NCI-H1694 treated with DMSO at 0.1 percent for 48 hours (cell line): ENCODE results near the gene HIVEP3.

Source experiments
- DNase-seq: peaks from one replicate; lab custom pipeline; 2025; lab: John Stamatoyannopoulos, UW

HIVEP3 gene

GRCh38 chr1:41650028-41650880 is 268.5 kb downstream of the HIVEP3 start:
- DNase-seq, result no peak

GRCh38 chr1:41649396-41650027 is 269.2 kb downstream of the HIVEP3 start:
- DNase-seq, result no peak

- DNase-seq, result no peak
Measured at GRCh38 chr1:41648844-41649243, 269.9 kb downstream of the HIVEP3 start.

GRCh38 chr1:41648230-41648629 is 270.5 kb downstream of the HIVEP3 start:
- DNase-seq, result no peak

DNA sequence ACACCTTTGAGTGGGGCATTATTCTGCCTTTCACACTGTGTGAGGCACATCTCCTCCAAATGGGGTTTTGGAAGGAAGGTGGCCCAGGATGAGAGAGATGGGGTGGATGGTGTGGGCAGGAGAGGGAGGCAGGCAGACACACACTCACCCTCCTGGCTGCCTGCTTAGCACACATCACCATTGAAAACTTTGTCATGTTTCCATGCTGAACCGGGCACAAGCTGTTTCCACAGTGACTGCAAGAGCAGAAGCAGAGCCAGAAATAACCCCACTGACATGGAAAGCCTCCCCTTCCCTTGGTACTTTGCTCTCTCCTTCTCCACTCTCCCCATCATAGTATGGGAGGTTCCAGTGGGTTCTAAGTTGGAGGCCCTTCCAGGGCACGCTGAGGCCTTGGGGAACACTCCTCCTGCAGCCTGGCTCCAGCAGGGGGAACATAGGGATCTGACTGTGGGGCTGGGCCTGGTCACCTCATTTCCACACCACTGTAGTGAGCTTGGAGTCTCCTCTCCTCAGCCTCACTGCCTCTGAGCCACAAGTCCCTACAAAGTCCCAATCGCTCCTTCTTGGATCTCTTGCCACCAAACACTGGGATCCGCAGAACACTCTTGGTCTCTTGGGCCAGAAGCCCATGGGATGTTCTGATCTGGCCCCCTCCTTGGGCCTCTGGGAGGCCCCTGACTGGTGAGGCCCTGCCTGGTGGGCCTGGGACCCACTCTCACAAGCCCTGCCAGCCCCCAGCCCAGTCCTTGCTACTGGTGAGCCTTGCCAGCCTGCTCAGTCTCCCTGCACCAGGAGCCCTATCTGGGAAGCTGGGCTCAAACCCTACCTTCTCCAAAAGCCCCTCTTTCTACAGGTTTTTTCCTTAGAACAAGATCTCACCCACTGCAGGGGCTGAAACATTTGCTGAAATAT is 271.2 kb downstream of the HIVEP3 start:
- DNase-seq, result no peak

DNA sequence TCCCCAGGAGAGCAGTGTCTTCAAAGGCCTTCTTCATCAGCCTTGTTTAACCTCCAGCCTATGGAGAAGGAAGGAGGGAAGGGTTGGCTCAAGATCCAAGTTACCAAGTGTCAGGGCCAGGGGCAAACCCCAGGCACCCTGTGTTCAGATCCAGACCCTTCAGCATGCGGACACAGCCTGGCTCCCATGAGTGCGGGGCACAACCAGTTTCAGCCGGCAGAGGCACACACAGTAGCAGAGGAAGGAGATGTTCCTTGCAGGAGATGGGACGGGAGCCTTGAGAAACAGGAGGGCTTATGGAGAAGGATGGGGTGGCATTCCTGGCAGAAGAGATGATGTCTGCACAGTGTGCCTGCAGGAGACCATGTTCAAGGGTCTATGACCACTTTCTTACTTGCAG is 272.5 kb downstream of the HIVEP3 start:
- DNase-seq, result no peak

DNA sequence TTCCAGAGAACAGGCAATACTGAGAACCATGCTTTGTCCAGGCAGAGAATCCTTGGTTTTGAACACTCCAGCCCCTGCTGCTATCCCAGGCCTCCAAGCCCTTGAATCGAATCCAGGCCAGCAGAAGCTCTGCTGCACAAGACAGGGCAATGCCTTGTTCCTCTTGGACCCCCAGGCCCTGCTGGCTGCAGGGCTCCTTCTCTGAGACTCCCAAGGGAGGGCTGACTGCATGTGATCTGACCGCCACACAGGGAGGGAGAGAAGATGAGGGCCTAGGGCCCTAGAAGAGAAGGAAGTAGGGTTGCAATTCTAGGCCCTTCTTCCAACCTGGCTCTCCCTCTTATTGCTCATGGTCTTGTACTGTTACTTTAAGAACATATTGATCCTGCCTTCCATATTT is 273.7 kb downstream of the HIVEP3 start:
- no peak for DNase-seq

- DNase-seq, result no peak
Measured at GRCh38 chr1:41642922-41643821, 275.6 kb downstream of the HIVEP3 start.

DNA sequence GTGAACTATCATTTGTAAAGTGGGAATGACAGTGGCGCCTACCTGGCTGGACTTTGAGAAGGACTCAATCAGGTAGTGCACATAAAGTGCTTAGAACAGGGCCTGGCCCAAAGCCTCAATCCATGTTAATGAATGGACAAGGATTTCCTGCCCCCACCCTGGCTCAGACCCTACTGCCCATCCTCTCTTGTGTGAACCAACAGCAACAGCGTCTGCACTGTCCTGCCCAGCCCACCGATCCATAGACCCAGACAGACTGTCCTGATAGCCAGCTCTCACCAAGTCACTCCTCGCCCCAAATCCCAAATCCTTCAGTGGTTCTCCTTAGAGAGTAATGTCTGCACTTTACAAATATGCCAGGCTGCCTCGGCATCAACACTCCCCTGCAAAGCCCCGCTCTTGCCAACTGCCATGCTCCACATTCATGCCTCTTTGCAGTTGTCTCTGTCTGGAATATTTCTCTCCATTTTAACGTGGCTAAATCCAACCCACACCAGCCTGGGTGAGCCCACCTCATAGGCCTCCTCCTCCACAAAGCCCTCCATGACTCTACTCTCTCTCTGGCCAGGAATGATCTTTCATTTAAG is 276.7 kb downstream of the HIVEP3 start:
- DNase-seq, result no peak

DNA sequence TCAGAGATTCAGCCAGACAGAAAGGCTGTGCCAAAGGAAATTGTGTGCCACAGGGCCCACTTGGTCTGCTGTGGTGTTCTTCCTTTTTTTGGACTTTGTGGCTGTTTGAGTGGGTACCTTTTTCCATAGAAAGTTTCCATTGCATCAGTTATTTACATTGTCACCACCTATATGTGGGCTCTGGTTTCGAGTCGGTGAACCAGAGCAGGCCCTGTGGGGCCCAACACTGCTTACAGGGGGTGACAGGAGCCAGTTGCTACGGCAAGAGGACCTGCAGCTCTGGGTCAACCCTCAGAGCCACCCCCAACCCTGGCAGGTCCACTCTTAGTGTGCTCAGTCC is 277.3 kb downstream of the HIVEP3 start:
- no peak for DNase-seq

GRCh38 chr1:41640756-41641474 is 277.8 kb downstream of the HIVEP3 start:
- DNase-seq, result no peak

DNA sequence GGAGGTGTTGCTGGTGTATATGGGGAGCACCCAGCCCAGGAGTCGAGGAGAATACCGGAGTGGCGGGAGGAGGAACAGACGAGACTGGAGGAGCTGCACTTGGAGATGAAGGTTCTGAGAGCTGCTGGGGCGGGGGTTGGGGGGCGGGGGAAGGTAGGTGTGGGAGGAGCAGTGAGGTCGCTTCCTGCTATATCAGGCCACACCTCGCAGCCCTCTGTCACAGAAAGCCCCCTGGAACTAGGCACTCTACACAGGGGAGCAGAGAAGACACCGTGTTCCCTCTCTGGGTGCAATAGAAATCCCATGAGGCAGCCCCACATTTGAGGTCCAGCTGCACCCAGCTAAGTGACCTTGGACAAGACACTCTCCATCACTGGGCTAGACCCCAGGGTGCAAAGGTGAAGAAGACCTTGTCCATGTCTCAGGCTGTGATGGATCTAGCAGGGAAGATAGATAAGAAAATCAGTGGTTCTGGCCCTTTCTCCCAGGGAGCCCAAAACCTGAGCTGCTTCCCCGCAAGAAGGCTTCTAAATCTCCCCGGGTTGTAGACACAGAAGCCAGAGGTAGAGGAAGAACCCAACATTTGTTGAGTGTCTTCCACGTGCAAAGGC is 278.5 kb downstream of the HIVEP3 start:
- DNase-seq, result no peak

GRCh38 chr1:41639332-41639936 is 279.3 kb downstream of the HIVEP3 start:
- DNase-seq, result no peak

DNA sequence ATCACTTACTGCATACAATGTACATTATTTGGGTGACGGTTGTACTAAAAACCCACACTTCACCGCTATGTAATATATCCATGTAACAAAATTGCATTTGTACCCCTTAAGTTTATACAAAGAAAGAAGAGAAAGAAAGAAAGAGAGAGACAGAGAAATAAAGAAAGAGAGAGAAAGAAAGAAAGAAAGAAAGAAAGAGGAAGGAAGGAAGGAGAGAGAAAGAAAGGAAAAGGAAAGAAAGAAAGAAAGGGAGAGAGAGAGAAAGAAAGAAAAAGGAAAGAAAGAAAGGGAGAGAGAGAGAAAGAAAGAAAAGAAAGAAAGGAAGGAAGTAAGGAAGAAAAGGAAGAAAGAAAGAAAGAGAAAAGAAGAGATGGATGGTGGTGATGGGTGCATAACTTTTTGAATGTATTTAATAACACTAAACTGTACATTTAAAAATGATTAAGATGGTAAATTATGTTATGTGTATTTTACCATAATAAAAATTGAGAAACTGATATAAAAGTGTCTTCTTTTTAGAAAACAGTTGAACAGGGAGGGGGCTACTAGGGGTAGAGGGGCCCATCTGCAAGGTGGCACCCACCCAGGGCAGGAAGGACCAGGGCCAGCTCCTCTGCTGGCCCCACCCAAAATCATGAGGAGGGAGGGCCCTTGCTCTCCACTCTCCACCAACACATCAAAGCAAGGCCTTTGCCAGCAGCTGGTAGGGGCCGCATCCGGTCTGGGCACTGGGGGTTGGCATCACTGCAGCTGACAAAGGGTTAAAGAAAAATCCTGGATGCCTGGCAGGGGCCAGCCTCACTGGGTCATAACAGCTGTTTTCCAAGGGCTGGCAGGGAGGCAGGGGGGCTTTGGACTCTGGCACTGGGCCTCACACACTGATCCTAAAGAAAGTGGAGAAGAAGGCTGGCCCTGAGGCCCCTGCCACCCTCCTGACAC is 280.4 kb downstream of the HIVEP3 start:
- no peak for DNase-seq

DNA sequence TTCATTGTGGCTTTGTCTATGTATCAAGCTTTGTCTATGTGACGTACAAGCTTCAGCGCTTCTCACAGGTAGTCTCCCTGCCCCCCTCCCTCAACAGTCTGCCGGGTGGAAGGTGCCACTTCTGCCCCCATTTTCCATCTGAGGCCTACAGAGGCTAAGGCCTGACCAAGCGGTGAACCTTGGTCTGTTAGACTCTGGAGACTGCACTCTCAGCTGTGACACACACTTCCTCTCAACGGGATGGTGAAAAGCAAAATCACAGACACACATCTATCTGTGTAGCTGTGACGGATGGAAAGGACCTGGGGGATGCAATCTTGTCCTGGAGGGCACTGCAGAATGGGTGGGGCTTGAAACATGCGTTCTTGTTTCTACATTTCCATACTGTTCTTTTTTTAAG is 281.4 kb downstream of the HIVEP3 start:
- no peak for DNase-seq

- DNase-seq, result no peak
Measured at GRCh38 chr1:41633764-41634163, 285.0 kb downstream of the HIVEP3 start.

DNA sequence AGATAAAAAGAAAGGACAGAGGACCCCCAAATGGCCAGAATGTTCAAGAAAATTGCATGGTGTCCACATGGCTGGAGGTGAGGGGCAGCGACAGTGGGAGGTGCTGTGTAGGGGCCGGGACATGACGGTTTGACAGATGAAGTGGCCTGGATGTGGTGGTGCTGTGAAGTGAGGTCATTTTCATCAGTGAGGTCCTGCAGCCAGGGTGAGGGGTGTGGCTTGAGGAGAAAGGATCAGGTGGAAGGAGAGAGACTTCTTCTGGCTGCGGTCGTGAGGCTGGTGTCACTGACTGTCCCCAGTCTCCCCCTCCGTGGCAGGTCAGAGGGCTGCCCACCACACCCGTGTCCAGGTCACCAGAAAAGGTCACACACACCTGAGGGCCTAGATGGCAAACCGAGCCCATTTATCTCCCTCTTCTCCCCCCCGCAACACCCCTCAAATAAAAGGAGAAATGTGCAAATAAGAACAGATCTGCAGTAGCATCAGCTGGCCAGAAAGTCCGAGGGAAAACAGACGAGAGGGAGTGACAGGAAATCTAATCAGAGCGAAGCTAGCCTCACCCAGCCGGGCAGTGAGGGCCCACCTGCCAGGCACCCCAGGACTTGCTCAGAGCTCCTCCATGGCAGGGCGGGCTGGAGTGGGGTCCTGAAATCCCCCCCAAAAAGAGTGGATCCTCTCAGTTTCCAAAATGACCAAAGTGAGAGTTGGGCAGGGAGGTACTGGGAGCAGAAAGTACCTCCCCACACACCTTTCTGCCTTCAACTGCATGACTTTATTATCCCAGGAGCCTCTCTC is 285.7 kb downstream of the HIVEP3 start:
- DNase-seq, result no peak

GRCh38 chr1:41631971-41632370 is 286.8 kb downstream of the HIVEP3 start:
- no peak for DNase-seq
